Type B pancreatic cell (in vitro differentiated cells): Measurements from ENCODE around the gene BLOC1S3. TPM values are rescaled to one million over a fixed set of nuclear protein-coding genes. Genes with fewer than 3 reads are reported as not detected.

Source experiments
- DNase-seq: peaks from one replicate; pipeline ENCODE4 v3.0.0; 2021; ENCODE audit warnings: mixed read lengths; ENCODE audit not compliant: unreplicated experiment; ENCODE audit errors: extremely low spot score
- H3K27ac Mint-ChIP-seq: 2 replicates; pipeline ENCODE4 v1.8.0; 2021; ENCODE audit warnings: mild to moderate bottlenecking, mixed read lengths
- H3K27me3 Mint-ChIP-seq: 2 replicates; pipeline ENCODE4 v1.8.0; 2021; ENCODE audit warnings: mixed read lengths
- H3K36me3 Mint-ChIP-seq: 2 replicates; pipeline ENCODE4 v1.8.0; 2021; ENCODE audit warnings: mixed read lengths
- H3K4me1 Mint-ChIP-seq: one replicate; pipeline ENCODE4 v1.8.0; 2021; ENCODE audit warnings: mixed read lengths; ENCODE audit not compliant: unreplicated experiment
- H3K4me3 Mint-ChIP-seq: 2 replicates; pipeline ENCODE4 v1.8.0; 2021; ENCODE audit warnings: mild to moderate bottlenecking, mixed read lengths
- H3K9me3 Mint-ChIP-seq: 2 replicates; pipeline ENCODE4 v1.8.0; 2021; ENCODE audit warnings: mixed read lengths
- total RNA-seq: library from RNA; stranded (reverse); gene quantifications from 2 replicates; pipeline ENCODE4 v1.2.1, GENCODE V29; 2021; ENCODE audit warnings: low replicate concordance
- TF ChIP-seq, protein P1 (sequence below): fragments of 200-600 bp; sonication (generic); conservative IDR thresholded peaks from 2 replicates; pipeline ENCODE4 v1.5.0; 2021; ENCODE audit warnings: antibody characterized with exemption, mild to moderate bottlenecking

BLOC1S3 gene
- total RNA-seq, 1 donor from 2014 or later, result 10.2 TPM

DNA sequence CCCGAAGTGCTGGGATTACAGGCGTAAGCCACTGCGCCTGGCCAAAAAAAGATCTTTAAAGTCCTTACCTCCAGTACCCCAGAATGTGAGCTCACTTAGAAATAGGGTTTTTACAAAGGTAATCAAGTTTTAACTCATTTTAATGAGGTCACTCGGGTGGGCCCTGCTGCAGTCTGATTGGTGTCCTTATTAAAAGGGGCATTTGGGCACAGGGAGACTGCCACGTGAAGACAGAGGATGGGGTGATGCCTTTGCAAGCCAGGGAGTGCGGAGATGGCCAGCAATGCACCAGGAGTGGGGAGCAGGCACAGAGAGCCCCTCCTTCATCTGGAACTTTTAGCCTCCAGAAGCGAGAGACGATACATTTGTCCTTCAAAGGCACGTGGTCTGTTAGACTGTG lies 29.5 kb upstream of the BLOC1S3 start:
- H3K4me1 Mint-ChIP-seq, result peaks cover 5% of the 10 kb centered on the region

GRCh38 chr19:45150180-45150579 lies 28.4 kb upstream of the BLOC1S3 start:
- Mint-ChIP-seq H3K4me1 (peaks cover 9% of the 10 kb centered on the region), H3K27me3 (peaks cover 21% of the 10 kb centered on the region), H3K36me3 (no peaks in the 10 kb centered on the region), H3K4me3 (no peak overlapping the region), H3K27ac (no peak overlapping the region), H3K9me3 (no peaks in the 10 kb centered on the region)
- TF ChIP-seq, protein P1, sequence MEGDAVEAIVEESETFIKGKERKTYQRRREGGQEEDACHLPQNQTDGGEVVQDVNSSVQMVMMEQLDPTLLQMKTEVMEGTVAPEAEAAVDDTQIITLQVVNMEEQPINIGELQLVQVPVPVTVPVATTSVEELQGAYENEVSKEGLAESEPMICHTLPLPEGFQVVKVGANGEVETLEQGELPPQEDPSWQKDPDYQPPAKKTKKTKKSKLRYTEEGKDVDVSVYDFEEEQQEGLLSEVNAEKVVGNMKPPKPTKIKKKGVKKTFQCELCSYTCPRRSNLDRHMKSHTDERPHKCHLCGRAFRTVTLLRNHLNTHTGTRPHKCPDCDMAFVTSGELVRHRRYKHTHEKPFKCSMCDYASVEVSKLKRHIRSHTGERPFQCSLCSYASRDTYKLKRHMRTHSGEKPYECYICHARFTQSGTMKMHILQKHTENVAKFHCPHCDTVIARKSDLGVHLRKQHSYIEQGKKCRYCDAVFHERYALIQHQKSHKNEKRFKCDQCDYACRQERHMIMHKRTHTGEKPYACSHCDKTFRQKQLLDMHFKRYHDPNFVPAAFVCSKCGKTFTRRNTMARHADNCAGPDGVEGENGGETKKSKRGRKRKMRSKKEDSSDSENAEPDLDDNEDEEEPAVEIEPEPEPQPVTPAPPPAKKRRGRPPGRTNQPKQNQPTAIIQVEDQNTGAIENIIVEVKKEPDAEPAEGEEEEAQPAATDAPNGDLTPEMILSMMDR, result no peak
- no peak for DNase-seq

More for the DNA sequence above, 29.5 kb upstream of the BLOC1S3 start:
- Mint-ChIP-seq H3K9me3 (no peaks in the 10 kb centered on the region), H3K4me3 (no peak overlapping the region), H3K27me3 (peaks cover 16% of the 10 kb centered on the region), H3K27ac (no peak overlapping the region), H3K36me3 (no peaks in the 10 kb centered on the region)
- no peak for DNase-seq
- TF ChIP-seq, protein P1, result no peak

GRCh38 chr19:45150751-45151281 lies 27.8 kb upstream of the BLOC1S3 start:
- H3K4me3 Mint-ChIP-seq, result no peak overlapping the region
- DNase-seq, result no peak
- TF ChIP-seq, protein P1, result no peak
- H3K4me1 Mint-ChIP-seq, result peaks cover 9% of the 10 kb centered on the region
- no peaks in the 10 kb centered on the region for H3K9me3 Mint-ChIP-seq
- no peaks in the 10 kb centered on the region for H3K36me3 Mint-ChIP-seq
- peaks cover 23% of the 10 kb centered on the region for H3K27me3 Mint-ChIP-seq
- H3K27ac Mint-ChIP-seq, result no peak overlapping the region

GRCh38 chr19:45151320-45151719 lies 27.3 kb upstream of the BLOC1S3 start:
- H3K4me1 Mint-ChIP-seq, result peaks cover 9% of the 10 kb centered on the region
- DNase-seq, result no peak
- H3K36me3 Mint-ChIP-seq, result no peaks in the 10 kb centered on the region
- TF ChIP-seq, protein P1, result no peak
- no peak overlapping the region for H3K27ac Mint-ChIP-seq
- no peaks in the 10 kb centered on the region for H3K9me3 Mint-ChIP-seq
- peaks cover 23% of the 10 kb centered on the region for H3K27me3 Mint-ChIP-seq
- H3K4me3 Mint-ChIP-seq, result no peak overlapping the region

GRCh38 chr19:45151821-45152503 lies 26.6 kb upstream of the BLOC1S3 start:
- H3K9me3 Mint-ChIP-seq, result no peaks in the 10 kb centered on the region
- no peak overlapping the region for H3K27ac Mint-ChIP-seq
- peaks cover 13% of the 10 kb centered on the region for H3K4me1 Mint-ChIP-seq
- peaks cover 27% of the 10 kb centered on the region for H3K27me3 Mint-ChIP-seq
- no peak overlapping the region for H3K4me3 Mint-ChIP-seq
- DNase-seq, result no peak
- TF ChIP-seq, protein P1, result no peak
- H3K36me3 Mint-ChIP-seq, result no peaks in the 10 kb centered on the region
